Activated T-helper 2 cell treated with anti-CD3 and anti-CD28 coated beads, Interferon-gamma antibody, Interleukin-2, Interleukin-4, amounts not matched to agents 10 μg/mL and 5 μg/mL and 100 μg/mL, durations not matched to agents 14 hours and 24 hours and 36 hours (primary cell): ENCODE data around the gene PPM1N. TPM values are rescaled to one million over a fixed set of nuclear protein-coding genes. Genes with fewer than 3 reads are reported as not detected.

Source experiments
- DNase-seq: peaks from one replicate; pipeline ENCODE4 v3.0.0; 2021; ENCODE audit warnings: low spot score
- H3K27ac Mint-ChIP-seq: one replicate; pipeline ENCODE4 v1.8.0; 2021; ENCODE audit warnings: mixed read lengths
- H3K27me3 Mint-ChIP-seq: one replicate; pipeline ENCODE4 v1.8.0; 2021; ENCODE audit warnings: low read depth, mixed read lengths
- H3K36me3 Mint-ChIP-seq: one replicate; pipeline ENCODE4 v1.8.0; 2021; ENCODE audit warnings: low read depth, mixed read lengths
- H3K4me1 Mint-ChIP-seq: one replicate; pipeline ENCODE4 v1.8.0; 2021; ENCODE audit warnings: low read depth, mixed read lengths
- H3K4me3 Mint-ChIP-seq: one replicate; pipeline ENCODE4 v1.8.0; 2021; ENCODE audit warnings: low read depth, mild to moderate bottlenecking, moderate library complexity, mixed read lengths
- H3K9me3 Mint-ChIP-seq: one replicate; pipeline ENCODE4 v1.8.0; 2021; ENCODE audit warnings: mixed read lengths
- intact Hi-C: fragments of 100-400 bp; cut with micrococcal nuclease; formaldehyde crosslinking; loops from one replicate; pipeline ENCODE4 v1.15.1; 2023
- total RNA-seq: library from RNA; stranded (reverse); gene quantifications from 2 replicates; pipeline ENCODE4 v1.2.3, GENCODE V29; 2022

PPM1N gene
- total RNA-seq, 1 donor from 2014 or later: 2.5 TPM

DNA sequence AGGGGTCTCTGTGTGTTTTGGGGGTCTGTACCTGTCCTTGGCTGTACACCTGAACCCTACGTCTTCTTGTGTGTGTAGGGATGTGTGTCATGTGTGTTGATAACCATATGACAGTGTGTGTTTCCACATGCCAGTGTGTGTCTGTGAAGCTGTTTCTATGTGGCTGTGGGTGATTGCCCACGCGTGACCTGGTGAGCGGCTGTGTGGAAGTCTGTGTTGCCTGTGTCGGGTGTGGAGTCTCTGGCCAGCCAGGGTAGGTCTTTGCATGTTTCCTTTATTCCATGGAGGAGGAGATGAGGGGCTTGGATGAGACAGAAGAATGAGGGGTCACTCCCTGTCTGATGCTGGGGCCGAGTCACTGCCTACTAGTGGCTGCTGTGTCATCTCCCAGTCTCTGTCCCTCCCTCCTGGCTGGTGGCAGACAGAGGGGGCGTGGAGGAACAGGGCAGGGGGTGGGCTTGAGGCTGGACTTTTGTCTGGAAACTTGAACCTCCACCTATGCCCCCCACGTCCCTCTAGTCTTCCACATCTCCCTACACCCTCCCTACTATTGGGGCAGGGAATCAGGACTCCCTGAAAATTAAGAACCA lies 33.3 kb upstream of the PPM1N start:
- H3K4me1 Mint-ChIP-seq: peaks cover 11% of the 10 kb centered on the region
- H3K9me3 Mint-ChIP-seq: no peaks in the 10 kb centered on the region
- intact Hi-C loops: loop anchor here (5.0 kb wide), 1 partner anchor 373 kb away; the partner anchor contains the start of gene PPP1R37
- H3K4me3 Mint-ChIP-seq: no peak overlapping the region
- DNase-seq: no peak
- no peak overlapping the region for H3K27ac Mint-ChIP-seq
- H3K36me3 Mint-ChIP-seq: no peaks in the 10 kb centered on the region
- H3K27me3 Mint-ChIP-seq: peaks cover 17% of the 10 kb centered on the region

DNA sequence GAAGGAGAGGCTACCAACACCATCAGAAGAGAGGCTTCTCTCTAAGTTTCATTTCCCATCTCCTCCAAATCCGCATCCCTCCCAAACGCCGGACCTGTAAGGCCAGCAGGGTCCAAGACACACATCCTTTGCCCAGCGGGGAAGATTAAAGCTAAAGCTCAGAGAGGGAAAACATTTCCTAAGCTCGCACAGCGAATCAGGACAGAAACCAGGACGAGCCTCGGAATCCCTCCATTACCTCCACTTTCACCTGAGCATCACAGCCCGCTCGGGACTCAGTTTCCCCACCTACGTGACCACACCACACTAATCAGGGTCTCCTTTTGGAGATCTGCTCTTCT lies 31.2 kb upstream of the PPM1N start:
- Mint-ChIP-seq H3K4me1 (peaks cover 16% of the 10 kb centered on the region), H3K27ac (peak overlapping the region; percentile 33), H3K4me3 (peak overlapping the region; percentile 86), H3K36me3 (peaks cover 14% of the 10 kb centered on the region), H3K27me3 (peaks cover 25% of the 10 kb centered on the region), H3K9me3 (no peaks in the 10 kb centered on the region)
- no peak for DNase-seq
- intact Hi-C loops: loop anchor here (1.0 to 5.0 kb wide), 2 partner anchors 16 to 375 kb away; partner anchors contain the start of gene PPP1R37

DNA sequence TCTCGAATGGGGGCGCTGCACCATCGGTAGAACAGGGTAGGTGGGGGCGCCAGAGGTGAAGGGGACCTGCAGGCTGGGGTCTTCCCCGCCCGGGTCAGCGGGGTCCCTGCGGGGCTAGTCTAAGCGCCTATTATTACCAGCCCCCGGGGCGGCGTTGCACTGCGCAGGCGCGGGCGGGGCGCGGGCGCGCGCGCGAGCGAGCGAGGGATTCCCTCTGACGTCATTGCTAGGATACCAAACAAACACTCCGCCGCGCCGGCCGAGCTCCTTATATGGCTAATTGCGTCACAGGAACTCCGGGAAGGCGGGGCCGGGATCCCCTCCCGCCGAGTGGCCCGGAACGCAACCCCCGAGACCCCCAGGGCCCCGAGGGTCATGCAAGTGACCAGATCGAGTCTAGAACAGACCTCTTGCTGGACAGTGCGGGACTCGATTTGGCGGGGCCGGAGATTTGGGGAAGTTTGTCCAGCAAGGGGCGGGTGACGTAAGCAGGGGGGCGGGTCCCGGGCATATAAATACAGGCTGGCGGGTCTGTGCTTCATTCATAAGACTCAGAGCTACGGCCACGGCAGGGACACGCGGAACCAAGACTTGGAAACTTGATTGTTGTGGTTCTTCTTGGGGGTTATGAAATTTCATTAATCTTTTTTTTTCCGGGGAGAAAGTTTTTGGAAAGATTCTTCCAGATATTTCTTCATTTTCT lies 30.6 kb upstream of the PPM1N start, which contains the start of gene FOSB:
FOSB (plus strand) TSS at position 541 of the 703 bp plus-strand sequence. CDS start 591 bp downstream, outside the sequence.
- intact Hi-C loops: loop anchor here (1.0 to 5.0 kb wide), 3 partner anchors 16 to 375 kb away; partner anchors contain the start of gene PPP1R37
- Mint-ChIP-seq H3K27ac (peak within 1 kb of the TSS; percentile 86), H3K4me3 (peak within 1 kb of the TSS; percentile 86), H3K4me1 (peaks cover 20% of the 10 kb centered on the region), H3K9me3 (no peaks in the 10 kb centered on the region), H3K27me3 (peaks cover 29% of the 10 kb centered on the region), H3K36me3 (peaks cover 19% of the 10 kb centered on the region)
- peak; percentile 94 for DNase-seq

DNA sequence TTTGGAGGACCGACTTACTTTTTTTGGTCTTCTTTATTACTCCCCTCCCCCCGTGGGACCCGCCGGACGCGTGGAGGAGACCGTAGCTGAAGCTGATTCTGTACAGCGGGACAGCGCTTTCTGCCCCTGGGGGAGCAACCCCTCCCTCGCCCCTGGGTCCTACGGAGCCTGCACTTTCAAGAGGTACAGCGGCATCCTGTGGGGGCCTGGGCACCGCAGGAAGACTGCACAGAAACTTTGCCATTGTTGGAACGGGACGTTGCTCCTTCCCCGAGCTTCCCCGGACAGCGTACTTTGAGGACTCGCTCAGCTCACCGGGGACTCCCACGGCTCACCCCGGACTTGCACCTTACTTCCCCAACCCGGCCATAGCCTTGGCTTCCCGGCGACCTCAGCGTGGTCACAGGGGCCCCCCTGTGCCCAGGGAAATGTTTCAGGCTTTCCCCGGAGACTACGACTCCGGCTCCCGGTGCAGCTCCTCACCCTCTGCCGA lies 30.0 kb upstream of the PPM1N start:
- Mint-ChIP-seq H3K4me1 (peaks cover 23% of the 10 kb centered on the region), H3K27me3 (peaks cover 34% of the 10 kb centered on the region), H3K27ac (peak overlapping the region; percentile 86), H3K4me3 (peak overlapping the region; percentile 86), H3K9me3 (no peaks in the 10 kb centered on the region), H3K36me3 (peaks cover 24% of the 10 kb centered on the region)
- intact Hi-C loops: loop anchor here (2.0 to 5.0 kb wide), 2 partner anchors 25 to 376 kb away; partner anchors contain the start of gene PPP1R37
- peak; percentile 63 for DNase-seq

DNA sequence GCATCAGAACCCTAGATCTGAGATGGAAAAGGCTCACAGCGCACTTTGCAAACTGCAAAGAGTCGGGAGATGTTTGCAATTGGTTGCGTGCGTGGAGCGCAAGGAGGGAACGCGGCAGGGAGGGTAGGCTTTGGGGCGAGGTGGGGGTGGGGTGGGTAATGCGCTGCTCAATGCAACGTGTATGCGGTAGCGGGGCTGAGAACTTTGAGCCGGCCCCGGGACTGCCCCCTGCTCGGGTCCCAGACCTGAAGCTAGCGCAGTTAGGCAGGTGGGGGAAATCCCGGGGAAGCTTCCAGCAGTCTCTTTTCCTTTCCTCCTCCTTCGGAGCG lies 29.5 kb upstream of the PPM1N start:
- H3K4me1 Mint-ChIP-seq: peaks cover 23% of the 10 kb centered on the region
- no peak for DNase-seq
- peak overlapping the region; percentile 86 for H3K4me3 Mint-ChIP-seq
- no peaks in the 10 kb centered on the region for H3K9me3 Mint-ChIP-seq
- H3K27ac Mint-ChIP-seq: peak overlapping the region; percentile 86
- H3K36me3 Mint-ChIP-seq: peaks cover 29% of the 10 kb centered on the region
- intact Hi-C loops: loop anchor here (1.0 to 5.0 kb wide), 4 partner anchors 10 to 376 kb away; partner anchors contain the start of gene PPP1R37
- peaks cover 39% of the 10 kb centered on the region for H3K27me3 Mint-ChIP-seq

DNA sequence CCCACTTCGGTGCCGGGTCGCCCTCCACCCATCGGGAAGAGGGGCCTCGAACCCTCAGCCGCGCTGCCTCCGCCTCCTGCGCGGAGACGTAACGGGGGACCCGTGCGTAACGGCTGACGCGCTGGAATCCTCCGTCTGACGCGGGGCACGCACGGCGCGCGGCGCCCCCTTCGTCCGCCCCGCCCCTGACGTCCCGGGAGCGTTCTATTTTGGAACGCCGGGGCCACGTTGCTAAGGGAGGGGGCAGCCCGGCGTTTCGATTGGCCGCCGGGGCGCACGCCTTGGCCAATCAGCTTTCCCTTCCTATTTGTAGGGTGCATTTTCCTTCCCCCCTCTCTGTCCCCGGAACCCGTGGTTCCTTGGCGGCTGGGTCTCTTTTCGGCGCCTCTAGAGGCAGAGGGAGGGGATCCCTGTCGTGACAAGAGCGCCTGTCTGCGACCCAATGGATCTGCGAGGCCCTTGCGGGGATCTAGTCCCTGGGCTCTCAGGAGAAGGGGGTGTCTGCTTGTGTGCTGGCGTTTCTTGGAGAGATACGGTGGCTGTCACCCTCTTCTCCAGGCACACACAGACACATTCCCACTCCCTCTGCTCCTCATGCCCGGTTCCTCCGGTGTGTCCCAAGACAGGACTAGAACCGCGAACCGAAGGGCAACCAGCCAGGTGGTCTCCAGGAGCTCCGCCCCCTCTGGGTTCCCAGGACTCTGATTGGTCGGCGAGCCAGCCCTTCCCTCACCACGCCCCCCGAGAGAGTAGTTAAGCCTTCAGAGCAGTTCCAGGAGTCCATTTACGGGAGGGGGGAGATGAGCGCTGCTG lies 28.9 kb upstream of the PPM1N start:
- peak; percentile 93 for DNase-seq
- Mint-ChIP-seq H3K4me3 (peak overlapping the region; percentile 86), H3K4me1 (peaks cover 23% of the 10 kb centered on the region), H3K9me3 (no peaks in the 10 kb centered on the region), H3K36me3 (peaks cover 30% of the 10 kb centered on the region), H3K27me3 (peaks cover 44% of the 10 kb centered on the region), H3K27ac (peak overlapping the region; percentile 91)
- intact Hi-C loops: loop anchor here (1.0 to 5.0 kb wide), 4 partner anchors 9 to 377 kb away; partner anchors contain the start of gene PPP1R37

DNA sequence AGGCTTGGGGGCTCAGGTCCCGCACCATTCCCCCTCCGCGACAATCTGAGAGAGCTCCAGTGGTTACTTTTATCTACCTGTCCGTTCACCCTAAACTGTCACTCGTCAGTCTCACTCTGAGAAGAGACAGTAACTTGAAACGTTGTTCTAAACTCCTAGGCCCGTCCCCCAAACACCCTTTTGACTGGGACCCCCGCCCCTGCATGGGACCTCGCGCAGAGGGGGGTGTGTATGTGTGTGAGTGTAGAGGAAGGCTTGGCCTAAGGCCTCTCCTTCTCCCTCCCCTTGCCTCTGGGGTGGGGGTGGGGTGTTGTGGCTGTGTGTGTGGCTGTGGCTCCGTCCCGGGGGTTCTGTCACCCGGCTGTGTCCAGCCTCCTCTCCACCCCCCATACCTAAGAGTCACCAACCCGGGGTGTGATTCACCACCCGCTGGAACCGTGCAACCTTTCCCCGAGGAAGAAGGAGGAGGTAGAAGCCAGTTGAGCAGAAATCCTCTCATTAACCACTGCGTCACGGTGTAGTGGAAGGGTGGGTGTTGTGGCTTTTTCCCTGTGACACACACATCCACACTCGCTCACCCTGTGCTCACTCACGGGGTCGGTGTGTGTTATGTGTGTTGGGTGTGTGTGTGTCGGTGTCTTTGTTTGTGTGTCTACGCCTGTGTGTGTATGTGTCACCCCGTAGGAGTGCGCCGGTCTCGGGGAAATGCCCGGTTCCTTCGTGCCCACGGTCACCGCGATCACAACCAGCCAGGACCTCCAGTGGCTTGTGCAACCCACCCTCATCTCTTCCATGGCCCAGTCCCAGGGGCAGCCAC lies 28.1 kb upstream of the PPM1N start:
- Mint-ChIP-seq H3K4me1 (peaks cover 26% of the 10 kb centered on the region), H3K27me3 (peaks cover 46% of the 10 kb centered on the region), H3K4me3 (peak overlapping the region; percentile 86), H3K9me3 (no peaks in the 10 kb centered on the region), H3K27ac (peak overlapping the region; percentile 91), H3K36me3 (peaks cover 38% of the 10 kb centered on the region)
- intact Hi-C loops: loop anchor here (1.0 to 5.0 kb wide), 4 partner anchors 8 to 378 kb away; partner anchors contain the start of gene PPP1R37
- DNase-seq: peak; percentile 48

DNA sequence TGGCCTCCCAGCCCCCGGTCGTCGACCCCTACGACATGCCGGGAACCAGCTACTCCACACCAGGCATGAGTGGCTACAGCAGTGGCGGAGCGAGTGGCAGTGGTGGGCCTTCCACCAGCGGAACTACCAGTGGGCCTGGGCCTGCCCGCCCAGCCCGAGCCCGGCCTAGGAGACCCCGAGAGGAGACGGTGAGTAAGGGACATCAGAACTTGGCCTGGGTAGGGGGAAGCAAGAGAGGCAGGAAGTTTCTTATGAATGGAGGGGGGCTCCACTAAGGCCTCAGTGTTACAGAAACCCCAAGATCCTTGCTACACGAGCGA lies 27.5 kb upstream of the PPM1N start:
- H3K9me3 Mint-ChIP-seq: no peaks in the 10 kb centered on the region
- peaks cover 26% of the 10 kb centered on the region for H3K4me1 Mint-ChIP-seq
- intact Hi-C loops: no loop called here
- peak; percentile 43 for DNase-seq
- peaks cover 47% of the 10 kb centered on the region for H3K27me3 Mint-ChIP-seq
- H3K27ac Mint-ChIP-seq: no peak overlapping the region
- peaks cover 39% of the 10 kb centered on the region for H3K36me3 Mint-ChIP-seq
- peak overlapping the region; percentile 86 for H3K4me3 Mint-ChIP-seq

DNA sequence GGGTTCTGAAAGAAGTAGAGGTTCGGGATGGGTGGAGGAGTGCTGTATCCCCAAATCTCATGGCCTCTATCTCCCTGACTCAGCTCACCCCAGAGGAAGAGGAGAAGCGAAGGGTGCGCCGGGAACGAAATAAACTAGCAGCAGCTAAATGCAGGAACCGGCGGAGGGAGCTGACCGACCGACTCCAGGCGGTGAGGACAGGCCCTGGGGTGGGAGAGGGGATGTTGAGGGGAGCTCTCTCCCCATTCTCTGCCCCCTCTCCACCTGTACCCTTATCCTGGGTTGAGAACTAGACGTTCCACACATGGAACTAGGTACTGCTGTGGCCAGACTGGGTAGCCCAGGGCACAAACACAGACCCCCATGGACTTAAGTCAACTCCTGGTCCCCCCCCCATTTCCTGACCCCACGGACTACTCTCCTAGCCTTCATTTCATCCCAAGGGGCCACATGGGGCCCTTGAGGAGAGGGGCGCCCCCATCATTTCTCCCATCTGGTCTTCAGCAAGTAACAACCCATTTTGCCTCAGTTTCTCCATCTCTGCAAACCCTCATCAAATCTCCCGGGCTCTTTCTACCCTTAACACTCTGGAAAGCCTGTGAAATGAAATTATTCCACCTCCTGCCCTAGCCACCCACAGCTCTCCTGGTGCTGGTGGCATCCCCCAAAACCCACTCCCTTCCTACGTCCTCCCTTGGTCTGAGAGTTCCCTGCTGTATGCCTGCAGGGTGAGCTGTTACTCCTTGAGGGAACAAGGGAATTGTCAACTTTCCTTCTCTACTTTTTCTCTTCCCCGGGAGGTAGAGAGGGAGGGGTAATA lies 26.9 kb upstream of the PPM1N start:
- intact Hi-C loops: no loop called here
- Mint-ChIP-seq H3K27ac (no peak overlapping the region), H3K4me3 (no peak overlapping the region), H3K27me3 (peaks cover 47% of the 10 kb centered on the region), H3K4me1 (peaks cover 29% of the 10 kb centered on the region), H3K9me3 (no peaks in the 10 kb centered on the region), H3K36me3 (peaks cover 39% of the 10 kb centered on the region)
- DNase-seq: no peak

DNA sequence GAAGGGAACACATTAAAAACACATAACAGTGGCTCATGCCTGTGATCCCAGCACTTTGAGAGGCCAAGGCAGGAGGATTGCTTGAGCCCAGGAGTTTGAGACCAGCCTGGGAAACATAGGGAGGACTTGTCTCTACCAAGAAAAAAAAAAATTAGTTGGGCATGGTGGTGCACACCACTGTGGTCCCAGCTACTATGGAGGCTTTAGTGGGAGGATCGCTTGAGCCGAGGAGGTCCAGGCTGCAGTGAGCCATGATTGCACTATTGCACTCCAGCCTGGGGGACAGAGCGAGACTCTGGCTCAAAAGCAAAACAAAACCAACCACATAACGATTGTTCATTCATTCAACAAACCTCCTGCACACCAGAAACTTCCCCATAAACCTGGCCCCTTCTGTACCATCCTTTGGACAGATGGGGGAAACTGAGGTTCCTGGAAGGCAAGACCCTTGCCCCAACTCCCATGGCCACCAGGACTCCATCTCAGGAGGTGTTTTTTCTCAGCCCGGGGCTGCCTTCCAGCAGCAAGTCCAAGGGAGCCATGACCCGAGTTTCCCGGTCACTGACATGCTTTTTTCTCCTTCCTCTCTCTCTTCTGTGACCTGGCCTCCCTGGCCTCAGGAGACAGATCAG lies 26.2 kb upstream of the PPM1N start:
- Mint-ChIP-seq H3K27ac (no peak overlapping the region), H3K4me1 (peaks cover 32% of the 10 kb centered on the region), H3K27me3 (peaks cover 48% of the 10 kb centered on the region)

More for the DNA sequence above, 26.2 kb upstream of the PPM1N start:
- H3K4me3 Mint-ChIP-seq: no peak overlapping the region
- H3K36me3 Mint-ChIP-seq: peaks cover 39% of the 10 kb centered on the region
- no peak for DNase-seq
- no peaks in the 10 kb centered on the region for H3K9me3 Mint-ChIP-seq
- intact Hi-C loops: no loop called here
